Measurements from ENCODE around the gene RARA.

GRCh38 chr17:40345161-40345993, 36.4 kb downstream of the RARA start:
- TF ChIP-seq, protein P1, sequence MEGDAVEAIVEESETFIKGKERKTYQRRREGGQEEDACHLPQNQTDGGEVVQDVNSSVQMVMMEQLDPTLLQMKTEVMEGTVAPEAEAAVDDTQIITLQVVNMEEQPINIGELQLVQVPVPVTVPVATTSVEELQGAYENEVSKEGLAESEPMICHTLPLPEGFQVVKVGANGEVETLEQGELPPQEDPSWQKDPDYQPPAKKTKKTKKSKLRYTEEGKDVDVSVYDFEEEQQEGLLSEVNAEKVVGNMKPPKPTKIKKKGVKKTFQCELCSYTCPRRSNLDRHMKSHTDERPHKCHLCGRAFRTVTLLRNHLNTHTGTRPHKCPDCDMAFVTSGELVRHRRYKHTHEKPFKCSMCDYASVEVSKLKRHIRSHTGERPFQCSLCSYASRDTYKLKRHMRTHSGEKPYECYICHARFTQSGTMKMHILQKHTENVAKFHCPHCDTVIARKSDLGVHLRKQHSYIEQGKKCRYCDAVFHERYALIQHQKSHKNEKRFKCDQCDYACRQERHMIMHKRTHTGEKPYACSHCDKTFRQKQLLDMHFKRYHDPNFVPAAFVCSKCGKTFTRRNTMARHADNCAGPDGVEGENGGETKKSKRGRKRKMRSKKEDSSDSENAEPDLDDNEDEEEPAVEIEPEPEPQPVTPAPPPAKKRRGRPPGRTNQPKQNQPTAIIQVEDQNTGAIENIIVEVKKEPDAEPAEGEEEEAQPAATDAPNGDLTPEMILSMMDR (conservative IDR thresholded peaks at IDR 0.05; ENCODE audit: low read length): no peak
- TF ChIP-seq EZH2phosphoT487 (IDR thresholded peaks at IDR 0.05; ENCODE audit: borderline replicate concordance): no peak
